HCT116 (cell line): ENCODE data around the gene FNDC3B. TPM values are rescaled to one million over a fixed set of nuclear protein-coding genes. Genes with fewer than 3 reads are reported as not detected.

Experiments used
- ATAC-seq: fragments of 200-7000 bp; cut with Tn5 transposase; 2 replicates; pipeline ENCODE4 v1.9.1; 2020; ENCODE audit warnings: mild to moderate bottlenecking, moderate library complexity
- BruUV-seq: library from RNA; stranded (reverse); fragments of 400-500 nt; replicated peaks from 2 replicates; lab custom pipeline; 2021; lab: Mats Ljungman, UMichigan
- CTCF ChIA-PET: fragments of 300-600 bp; sonication (Branson Sonifier 250); formaldehyde crosslinking; loops from one replicate; lab custom pipeline; 2021; ENCODE audit warnings: antibody characterized with exemption; lab: Charles Lee
- POLR2A ChIA-PET: fragments of 300-600, 350-600 bp; sonication (Branson Sonifier 250); formaldehyde crosslinking; loops from one replicate; lab custom pipeline; 2021; ENCODE audit warnings: antibody characterized with exemption; lab: Charles Lee
- RAD21 ChIA-PET, 2 experiments: fragments of 300-600 bp; sonication (Branson Sonifier 250); formaldehyde crosslinking; loops; one replicate each; lab custom pipeline; 2023; ENCODE audit warnings: low total read pairs in 2 of 2; ENCODE audit not compliant: uncharacterized antibody in 2 of 2, unreplicated experiment in 2 of 2, low non-redundant PET in 1 of 2; lab: Charles Lee
- DNase-seq: peaks from one replicate; pipeline ENCODE4 v3.0.0-alpha.2; 2010; ENCODE audit warnings: low read depth, low spot score
- H2AFZ ChIP-seq: fragments of 200-600 bp; shearing (Covaris generic), sonication (generic); 2 replicates; pipeline ENCODE4 v1.6.1; 2017; ENCODE audit warnings: low read depth, mixed run types, mixed read lengths, antibody characterized with exemption, low read length; ENCODE audit not compliant: poor library complexity, severe bottlenecking
- H3K27ac ChIP-seq: 2 replicates; pipeline ENCODE4 v1.5.1; 2012; ENCODE audit warnings: low read depth, low read length
- H3K27me3 ChIP-seq: fragments of 200-600 bp; sonication (generic); 2 replicates; pipeline ENCODE4 v1.6.1; 2016; ENCODE audit warnings: mixed run types, low read length, mixed read lengths; ENCODE audit not compliant: insufficient read depth
- H3K36me3 ChIP-seq, 2 experiments: fragments of 200-500 bp in 1 of 2; fragments of 200-600 bp in 1 of 2; sonication (Bioruptor generic) in 1 of 2; sonication (generic) in 1 of 2; 2 replicates each; pipeline versions ENCODE4 v1.5.1 to v1.6.1; 2014 to 2016; ENCODE audit warnings: low read length in 2 of 2, inconsistent platforms in 1 of 2, mixed read lengths in 1 of 2, mixed run types in 1 of 2; ENCODE audit not compliant: insufficient read depth in 2 of 2, control insufficient read depth in 1 of 2
- H3K4me1 ChIP-seq, 2 experiments: fragments of 200-600 bp in 1 of 2; sonication (generic) in 1 of 2; 2 replicates each; pipeline versions ENCODE4 v1.5.1 to v1.6.1; 2012 to 2017; ENCODE audit warnings: low read length in 2 of 2, inconsistent platforms in 1 of 2, mild to moderate bottlenecking in 1 of 2, mixed read lengths in 1 of 2, mixed run types in 1 of 2, moderate library complexity in 1 of 2; ENCODE audit not compliant: insufficient read depth in 2 of 2, control insufficient read depth in 1 of 2
- H3K4me2 ChIP-seq: fragments of 200-600 bp; sonication (generic); 2 replicates; pipeline ENCODE4 v1.6.1; 2017; ENCODE audit warnings: mixed run types, low read length, mixed read lengths
- H3K4me3 ChIP-seq, 2 experiments: fragments of 200-600 bp in 1 of 2; sonication (generic) in 1 of 2; replicated peaks in 1 of 2; 2 replicates each; pipeline ENCODE4 v1.5.1; 2011 to 2016; ENCODE audit warnings: low read length in 2 of 2, control low read depth in 1 of 2, low read depth in 1 of 2, mild to moderate bottlenecking in 1 of 2, mixed read lengths in 1 of 2, mixed run types in 1 of 2
- H3K79me2 ChIP-seq: fragments of 200-600 bp; sonication (generic); 2 replicates; pipeline ENCODE4 v1.6.1; 2017; ENCODE audit warnings: mild to moderate bottlenecking, mixed run types, low read length, moderate library complexity, mixed read lengths; ENCODE audit not compliant: insufficient read depth
- H3K9ac ChIP-seq: fragments of 200-600 bp; sonication (generic); 2 replicates; pipeline ENCODE4 v1.6.1; 2016; ENCODE audit warnings: low read length, mixed read lengths
- H3K9me2 ChIP-seq: fragments of 200-600 bp; sonication (generic), shearing (Covaris generic); 2 replicates; pipeline ENCODE4 v1.6.1; 2017; ENCODE audit warnings: mixed run types, mild to moderate bottlenecking, moderate library complexity; ENCODE audit not compliant: insufficient read depth
- H3K9me3 ChIP-seq, 2 experiments: fragments of 200-500 bp in 1 of 2; fragments of 200-600 bp in 1 of 2; sonication (Bioruptor generic) in 1 of 2; sonication (generic) in 1 of 2; 2 replicates each; pipeline ENCODE4 v1.6.1; 2014 to 2017; ENCODE audit warnings: low read length in 2 of 2, mixed read lengths in 2 of 2, inconsistent platforms in 1 of 2, low read depth in 1 of 2, mild to moderate bottlenecking in 1 of 2, mixed run types in 1 of 2, moderate library complexity in 1 of 2; ENCODE audit not compliant: control insufficient read depth in 1 of 2, insufficient read depth in 1 of 2
- H4K20me1 ChIP-seq: fragments of 200-600 bp; sonication (generic), shearing (Covaris generic); 2 replicates; pipeline ENCODE4 v1.6.1; 2017; ENCODE audit warnings: mixed run types, mild to moderate bottlenecking, moderate library complexity; ENCODE audit not compliant: insufficient read depth
- CEBPB ChIP-seq: IDR thresholded peaks from 2 replicates; pipeline ENCODE4 v1.6.1; 2012; ENCODE audit warnings: low read depth
- EGR1 ChIP-seq: IDR thresholded peaks from 2 replicates; pipeline ENCODE4 v1.6.1; 2012; ENCODE audit warnings: low read depth
- ELF1 ChIP-seq: IDR thresholded peaks from 2 replicates; pipeline ENCODE4 v1.6.1; 2012; ENCODE audit warnings: low read depth, borderline replicate concordance
- EZH2 ChIP-seq: fragments of 200-600 bp; sonication (generic); IDR thresholded peaks from 2 replicates; pipeline ENCODE4 v1.6.1; 2017; ENCODE audit warnings: antibody characterized with exemption, mixed run types
- JUND ChIP-seq: IDR thresholded peaks from 2 replicates; pipeline ENCODE4 v1.6.1; 2012
- MAX ChIP-seq: IDR thresholded peaks from 2 replicates; pipeline ENCODE4 v1.6.1; 2012
- POLR2AphosphoS5 ChIP-seq: IDR thresholded peaks from 2 replicates; pipeline ENCODE4 v1.6.1; 2011; ENCODE audit warnings: mild to moderate bottlenecking, low read depth, low read length, moderate library complexity
- RAD21 ChIP-seq: IDR thresholded peaks from 2 replicates; pipeline ENCODE4 v1.6.1; 2012; ENCODE audit warnings: low read depth, mild to moderate bottlenecking
- REST ChIP-seq: IDR thresholded peaks from 2 replicates; pipeline ENCODE4 v1.6.1; 2012; ENCODE audit warnings: low read depth
- SIN3A ChIP-seq: IDR thresholded peaks from 2 replicates; pipeline ENCODE4 v1.6.1; 2012; ENCODE audit warnings: low read depth
- SP1 ChIP-seq: IDR thresholded peaks from 2 replicates; pipeline ENCODE4 v1.6.1; 2012; ENCODE audit warnings: low read depth
- SRF ChIP-seq: IDR thresholded peaks from 2 replicates; pipeline ENCODE4 v1.6.1; 2012; ENCODE audit warnings: low read depth
- YY1 ChIP-seq: IDR thresholded peaks from 2 replicates; pipeline ENCODE4 v1.6.1; 2011; ENCODE audit warnings: low read length, low read depth, moderate library complexity, mild to moderate bottlenecking; ENCODE audit not compliant: insufficient replicate concordance; ENCODE audit errors: extremely low read depth
- ZNF274 ChIP-seq: fragments of 200-500 bp; sonication (Bioruptor generic); IDR thresholded peaks from 2 replicates; pipeline ENCODE4 v1.6.1; 2014; ENCODE audit warnings: mild to moderate bottlenecking, low read depth, low read length, inconsistent platforms
- intact Hi-C: fragments of 100-400 bp; cut with micrococcal nuclease; formaldehyde crosslinking; loops from 2 replicates; pipeline ENCODE4 v1.10.0; 2022
- total RNA-seq: library from RNA; stranded (reverse); gene quantifications from one replicate; pipeline ENCODE4 v1.2.1, GENCODE V29; 2021; ENCODE audit not compliant: unreplicated experiment

The FNDC3B gene
- total RNA-seq, 1 experiment from 2014 or later: 45.7 TPM

- Histone ChIP-seq H3K4me3 (no peak overlapping the region), H4K20me1 (no peaks in the 10 kb centered on the region), H3K9me2 (no peaks in the 10 kb centered on the region), H3K36me3 (no peaks in the 10 kb centered on the region; a peak in 1 of 4 replicates), H3K4me1 (peaks cover 40 to 42% of the 10 kb centered on the region in 2 experiments)
- TF ChIP-seq ELF1 (no peak), POLR2AphosphoS5 (no peak), YY1 (no peak), SP1 (no peak), EGR1 (no peak), CEBPB (no peak), SIN3A (no peak), EZH2 (no peak), REST (no peak), SRF (no peak), JUND (no peak), RAD21 (no peak), ZNF274 (no peak), MAX (no peak)
- TF ChIP-seq, all 23 proteins: peak for 0
- H3K9ac ChIP-seq: no peak overlapping the region
- ChIA-PET CTCF (no interaction called here), POLR2A (no interaction called here), RAD21 (no interaction called here)
- H2AFZ ChIP-seq: no peak overlapping the region
- no peaks in the 10 kb centered on the region for H3K9me3 ChIP-seq
- H3K79me2 ChIP-seq: peaks cover 15% of the 10 kb centered on the region; the same call in 1 of the 2 replicates
- no peak overlapping the region for H3K4me2 ChIP-seq
- no TSS peak for BruUV-seq
- ATAC-seq (no peak), DNase-seq (no peak)
- intact Hi-C loops: loop anchor here (10.0 kb wide), 1 partner anchor 183 kb away; no protein-coding TSS in a partner anchor
- no peaks in the 10 kb centered on the region for H3K27me3 ChIP-seq
- no peak overlapping the region for H3K27ac ChIP-seq
Observed at GRCh38 chr3:172157564-172158258, 118.3 kb downstream of the FNDC3B start.
